HAP-1 (cell line): ENCODE data around the gene CD151.

Source experiments
- DNase-seq, 2 experiments: peaks; one replicate each; pipeline ENCODE4 v3.0.0-alpha.2; 2016 to 2020; ENCODE audit warnings: low spot score in 2 of 2
- H3K27me3 ChIP-seq: fragments of 250-450 bp; sonication (Bioruptor Pico); 2 replicates; pipeline ENCODE4 v1.5.1; 2020; ENCODE audit warnings: low read depth, mild to moderate bottlenecking, moderate library complexity
- H3K36me3 ChIP-seq: fragments of 250-450 bp; sonication (Bioruptor Pico); replicated peaks from 2 replicates; pipeline ENCODE4 v1.5.1; 2020; ENCODE audit warnings: mild to moderate bottlenecking
- H3K4me1 ChIP-seq: fragments of 250-450 bp; sonication (Bioruptor Pico); 2 replicates; pipeline ENCODE4 v1.5.1; 2020; ENCODE audit warnings: mild to moderate bottlenecking
- H3K4me3 ChIP-seq: fragments of 250-450 bp; sonication (Bioruptor Pico); 2 replicates; pipeline ENCODE4 v1.5.1; 2020; ENCODE audit warnings: mild to moderate bottlenecking, moderate library complexity
- H3K9me3 ChIP-seq: fragments of 250-450 bp; sonication (Bioruptor Pico); 2 replicates; pipeline ENCODE4 v1.5.1; 2020; ENCODE audit warnings: mild to moderate bottlenecking, moderate library complexity
- in situ Hi-C: fragments of 300-500 bp; cut with MboI; formaldehyde crosslinking; loops from 3 replicates; pipeline ENCODE4 v1.14.3; 2020; ENCODE audit warnings: low sequenced_read_pairs, inconsistent platforms, mixed read lengths

The CD151 gene

DNA sequence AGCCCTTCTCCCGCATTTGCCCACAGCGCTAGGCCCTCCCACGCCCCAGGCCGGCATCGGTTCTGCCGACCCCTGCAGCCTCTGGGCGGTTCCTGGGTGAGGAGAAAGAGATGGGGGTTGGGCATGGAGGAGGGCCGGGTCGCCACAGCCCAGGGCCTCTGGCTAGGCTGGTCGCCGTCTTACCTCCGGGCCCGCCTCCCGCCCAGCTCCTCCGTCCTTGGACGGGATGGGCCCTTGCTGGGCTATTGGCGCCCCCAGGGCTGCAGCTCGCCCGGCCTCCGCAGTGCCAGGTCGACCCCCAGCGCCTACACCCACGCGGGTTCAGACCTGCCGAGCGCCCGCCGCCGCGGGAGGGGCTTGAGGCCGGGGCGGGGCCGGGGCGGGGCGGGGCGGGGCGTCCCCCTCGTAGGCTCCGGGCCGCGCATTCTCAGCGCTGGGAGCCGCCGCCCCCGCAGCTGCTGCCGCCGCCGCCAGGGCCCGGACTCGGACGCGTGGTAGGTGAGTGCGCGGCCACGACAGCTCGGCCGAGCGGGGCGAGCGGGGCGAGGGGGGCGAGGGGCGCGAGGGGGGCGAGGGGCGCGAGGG lies at the start of gene CD151:
TSS of gene CD151 (plus strand) at position 424 of the 585 bp plus-strand sequence. CDS start 3,118 bp downstream, outside the sequence.
- in situ Hi-C loops, result no loop called here
- Histone ChIP-seq H3K36me3 (peaks cover 24% of the 10 kb centered on the region), H3K9me3 (no peaks in the 10 kb centered on the region), H3K4me1 (peaks cover 40% of the 10 kb centered on the region), H3K4me3 (peak within 1 kb of the TSS; percentile 66), H3K27me3 (no peaks in the 10 kb centered on the region)
- peak; percentile 77 to 83 for DNase-seq

DNA sequence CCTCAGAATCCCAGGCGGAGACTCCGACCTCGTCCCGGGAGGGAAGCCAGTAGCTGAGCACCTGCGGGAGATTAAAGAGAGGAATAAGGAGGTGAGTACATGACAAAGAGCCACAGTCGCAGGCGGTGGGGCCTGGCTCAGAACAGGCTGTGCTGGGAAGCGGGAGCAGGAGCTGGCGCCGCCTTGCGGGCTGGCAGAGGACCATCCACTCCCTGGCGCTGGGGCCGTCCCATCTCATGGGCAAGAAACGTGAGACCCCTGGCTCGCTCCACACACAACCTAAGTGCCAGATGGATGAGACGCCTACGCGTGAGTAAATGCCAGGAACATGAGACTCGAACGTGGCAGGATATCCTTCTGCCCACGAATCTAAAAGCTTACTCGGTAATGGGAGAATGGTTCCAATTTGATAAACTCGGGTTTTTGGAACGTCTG lies 49.2 kb upstream of the CD151 start:
- Histone ChIP-seq H3K4me1 (peaks cover under 1% of the 10 kb centered on the region; the same call in 1 of the 2 replicates), H3K36me3 (peaks cover 7% of the 10 kb centered on the region), H3K27me3 (no peaks in the 10 kb centered on the region), H3K4me3 (no peak overlapping the region), H3K9me3 (no peaks in the 10 kb centered on the region)
- in situ Hi-C loops, result no loop called here
- DNase-seq, result peak in 1 of 2 experiments; percentile 60

DNA sequence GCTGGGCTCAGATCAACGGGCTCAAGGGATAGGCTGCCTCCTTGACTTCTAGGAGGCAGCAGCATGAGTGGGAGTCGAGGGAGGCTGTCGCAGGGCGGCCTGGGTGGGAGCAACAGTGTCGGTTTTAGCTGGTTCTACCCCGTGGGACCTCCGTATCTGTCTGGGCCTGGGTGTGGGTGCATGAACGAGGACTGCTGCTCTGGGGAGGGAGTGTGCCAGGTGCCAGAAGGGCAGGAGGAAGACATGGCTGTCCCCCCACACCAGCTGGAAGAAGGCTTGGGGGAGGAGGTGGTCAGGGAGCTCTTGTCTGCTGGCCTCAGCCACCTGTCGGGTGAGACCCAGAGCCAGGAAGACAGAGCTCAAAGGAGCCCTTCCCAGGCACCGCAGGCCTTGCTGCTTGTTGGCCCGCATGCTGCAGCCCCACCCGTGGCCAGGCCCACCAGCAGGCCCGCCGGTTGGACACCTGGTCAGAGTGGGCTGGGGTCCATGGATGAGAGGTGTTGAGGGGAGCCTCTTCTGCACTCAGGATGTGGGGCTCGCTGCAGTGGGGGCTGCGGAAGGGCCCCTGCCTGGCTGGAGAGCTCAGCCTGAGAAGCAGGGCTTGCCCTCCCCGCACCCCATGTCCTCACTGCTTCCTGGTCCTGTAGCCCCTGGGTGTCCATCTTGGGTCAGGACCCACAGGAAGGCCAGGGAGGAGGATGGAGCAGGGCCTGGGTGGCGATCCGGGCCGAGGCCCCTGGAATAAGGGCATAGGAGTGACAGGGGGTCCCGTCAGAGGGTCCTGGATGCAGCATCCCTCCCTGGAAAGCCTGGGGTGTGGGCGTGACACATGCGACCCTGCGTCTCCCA lies 46.3 kb upstream of the CD151 start:
- Histone ChIP-seq H3K27me3 (no peaks in the 10 kb centered on the region), H3K9me3 (no peaks in the 10 kb centered on the region), H3K36me3 (peaks cover 2% of the 10 kb centered on the region; the same call in 1 of the 2 replicates), H3K4me1 (no peaks in the 10 kb centered on the region), H3K4me3 (no peak overlapping the region)
- in situ Hi-C loops, result no loop called here
- DNase-seq, result no peak

DNA sequence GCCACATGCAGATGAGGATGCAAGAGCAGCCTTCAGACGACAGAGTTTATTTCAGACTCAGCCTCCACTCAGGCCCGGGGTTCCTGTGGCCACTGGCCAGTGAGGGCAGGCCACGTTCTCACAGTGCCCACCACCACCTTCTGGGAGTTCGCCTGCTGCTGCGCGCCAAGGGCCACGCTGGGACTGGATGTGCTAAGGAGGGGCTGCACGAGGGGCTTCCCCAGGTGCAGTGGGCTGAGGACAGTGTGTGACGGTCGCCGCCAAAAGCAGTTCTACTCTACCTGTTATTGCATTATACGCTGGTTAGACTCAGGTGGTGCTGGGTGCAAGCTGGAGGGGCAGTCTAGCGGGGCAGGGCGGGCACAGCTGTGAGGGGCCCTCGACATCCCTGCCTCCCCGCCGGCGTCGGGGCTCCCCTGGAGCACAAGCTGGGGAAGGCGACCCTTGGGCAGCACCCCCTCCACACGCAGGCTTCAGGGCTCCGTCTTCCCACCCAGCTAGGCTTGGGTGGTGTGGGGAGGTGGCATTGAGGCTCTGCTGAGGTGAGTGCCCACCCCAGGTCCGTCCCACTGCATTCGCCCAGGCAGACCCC lies 45.6 kb upstream of the CD151 start:
- in situ Hi-C loops, result no loop called here

DNA sequence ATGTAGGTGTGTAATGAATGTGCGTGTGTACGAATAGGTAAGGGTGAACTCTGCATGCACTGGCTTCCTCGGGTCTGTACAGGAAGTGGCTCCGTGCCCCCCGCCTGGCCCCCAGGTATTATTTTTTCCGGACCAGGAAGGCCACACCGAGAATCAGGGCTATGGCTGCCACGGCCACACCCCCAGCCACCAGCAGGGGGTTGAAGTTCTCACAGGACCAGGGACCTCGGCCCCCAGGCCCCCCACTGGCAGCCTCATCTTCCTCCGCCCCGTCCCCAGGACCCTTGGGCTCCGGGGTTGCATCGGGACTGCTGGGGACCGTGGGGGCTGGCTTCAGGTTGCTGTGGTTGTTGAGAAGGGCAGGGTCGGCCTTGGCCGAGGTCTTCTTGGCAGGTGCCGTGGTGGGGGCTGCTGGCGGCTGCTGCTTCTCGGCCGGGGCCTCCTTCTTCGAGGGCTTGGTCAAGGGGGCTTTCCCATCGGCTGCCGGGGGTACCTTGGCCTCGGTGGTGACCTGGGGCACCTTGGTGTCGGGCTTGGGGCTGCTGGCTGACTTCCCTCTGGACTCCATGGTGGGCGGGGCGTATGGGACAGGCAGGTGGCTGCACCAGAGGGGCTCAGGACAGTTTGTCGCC lies 44.6 kb upstream of the CD151 start:
- peaks cover 9% of the 10 kb centered on the region; the same call in 1 of the 2 replicates for H3K36me3 ChIP-seq
- H3K4me1 ChIP-seq, result no peaks in the 10 kb centered on the region
- H3K9me3 ChIP-seq, result no peaks in the 10 kb centered on the region
- H3K27me3 ChIP-seq, result no peaks in the 10 kb centered on the region
- in situ Hi-C loops, result no loop called here
- H3K4me3 ChIP-seq, result no peak overlapping the region
- DNase-seq, result no peak

More for the DNA sequence above, 45.6 kb upstream of the CD151 start:
- peaks cover 7% of the 10 kb centered on the region; the same call in 1 of the 2 replicates for H3K36me3 ChIP-seq
- no peaks in the 10 kb centered on the region for H3K27me3 ChIP-seq
- H3K4me1 ChIP-seq, result no peaks in the 10 kb centered on the region
- H3K4me3 ChIP-seq, result no peak overlapping the region
- H3K9me3 ChIP-seq, result no peaks in the 10 kb centered on the region
- no peak for DNase-seq

DNA sequence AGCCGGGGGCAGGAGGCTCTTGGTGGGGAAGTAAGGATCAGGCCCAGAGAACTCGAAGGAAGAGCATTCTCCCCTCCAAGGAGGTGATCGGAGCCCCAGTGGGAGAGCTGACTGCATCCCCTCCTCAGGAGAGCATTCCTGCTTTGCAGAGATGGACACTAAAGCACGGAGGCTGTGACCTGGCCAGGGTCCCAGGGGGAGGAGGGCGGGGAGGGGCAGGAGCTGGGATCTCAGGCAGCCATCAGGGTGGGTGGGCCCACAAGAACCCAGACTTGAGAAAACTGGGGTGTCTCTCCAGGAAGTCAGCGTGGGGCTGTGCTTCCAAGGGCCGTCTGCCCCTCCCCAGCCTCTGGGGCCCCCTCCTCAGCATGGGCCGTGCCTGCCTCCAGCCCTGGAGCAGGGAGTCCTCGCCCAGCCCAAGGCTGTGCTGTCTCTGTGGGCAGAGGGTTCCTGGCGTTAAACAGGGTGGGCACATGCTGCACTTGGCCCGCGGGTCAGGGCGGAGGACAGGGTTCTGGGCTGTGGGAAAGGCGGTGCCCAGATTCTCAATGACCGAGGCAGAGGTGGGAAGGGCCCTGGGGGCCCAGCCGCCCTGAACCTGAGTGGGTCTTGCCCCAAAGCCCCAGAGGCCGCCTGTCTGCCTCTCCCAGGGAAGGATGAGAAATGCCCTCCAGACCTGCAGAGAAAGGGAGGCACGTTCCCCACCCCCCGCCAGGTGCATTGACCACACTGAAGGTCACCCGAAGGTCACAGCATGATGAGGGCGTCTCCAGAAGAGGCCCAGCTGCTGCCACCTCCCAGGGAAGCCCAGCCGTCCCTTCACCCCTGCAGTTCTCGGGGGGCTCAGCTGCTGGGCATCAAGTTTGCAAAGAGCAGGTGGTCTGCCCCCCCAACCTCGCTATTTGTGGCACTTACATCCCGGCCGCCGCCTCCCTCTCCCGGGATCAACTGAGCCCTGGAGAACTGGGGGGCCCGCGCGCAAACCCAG lies 43.5 kb upstream of the CD151 start:
- H3K4me1 ChIP-seq, result no peaks in the 10 kb centered on the region
- H3K36me3 ChIP-seq, result peaks cover 19% of the 10 kb centered on the region
- in situ Hi-C loops, result no loop called here
- no peaks in the 10 kb centered on the region for H3K9me3 ChIP-seq
- no peaks in the 10 kb centered on the region for H3K27me3 ChIP-seq
- no peak for DNase-seq
- H3K4me3 ChIP-seq, result no peak overlapping the region

DNA sequence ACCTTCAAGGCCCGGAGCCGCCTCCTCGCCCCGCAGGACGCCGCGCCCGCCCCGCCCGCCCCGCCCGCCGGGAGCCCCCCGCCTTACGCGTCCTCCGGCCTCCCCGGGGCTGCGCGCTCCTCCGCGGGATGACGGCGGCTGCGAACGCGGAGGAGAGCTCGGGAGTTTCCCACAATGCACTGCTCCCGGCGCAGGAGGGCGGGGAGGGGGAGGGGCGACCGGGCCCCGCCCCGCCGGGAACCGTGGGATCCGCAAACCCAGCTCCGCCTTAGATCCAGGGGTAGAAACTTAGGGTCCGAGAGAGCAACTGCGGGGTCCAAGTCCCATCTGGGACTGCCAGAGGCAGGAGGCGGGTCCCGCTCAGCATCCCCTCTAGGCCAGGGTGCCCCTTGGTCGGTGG lies 42.8 kb upstream of the CD151 start, which contains the start of gene CEND1:
TSS of gene CEND1 (minus strand) at position 148 of the 400 bp plus-strand sequence. CDS start 1,514 bp downstream, outside the sequence.
- H3K4me3 ChIP-seq, result no peak within 1 kb of the TSS
- in situ Hi-C loops, result no loop called here

DNA sequence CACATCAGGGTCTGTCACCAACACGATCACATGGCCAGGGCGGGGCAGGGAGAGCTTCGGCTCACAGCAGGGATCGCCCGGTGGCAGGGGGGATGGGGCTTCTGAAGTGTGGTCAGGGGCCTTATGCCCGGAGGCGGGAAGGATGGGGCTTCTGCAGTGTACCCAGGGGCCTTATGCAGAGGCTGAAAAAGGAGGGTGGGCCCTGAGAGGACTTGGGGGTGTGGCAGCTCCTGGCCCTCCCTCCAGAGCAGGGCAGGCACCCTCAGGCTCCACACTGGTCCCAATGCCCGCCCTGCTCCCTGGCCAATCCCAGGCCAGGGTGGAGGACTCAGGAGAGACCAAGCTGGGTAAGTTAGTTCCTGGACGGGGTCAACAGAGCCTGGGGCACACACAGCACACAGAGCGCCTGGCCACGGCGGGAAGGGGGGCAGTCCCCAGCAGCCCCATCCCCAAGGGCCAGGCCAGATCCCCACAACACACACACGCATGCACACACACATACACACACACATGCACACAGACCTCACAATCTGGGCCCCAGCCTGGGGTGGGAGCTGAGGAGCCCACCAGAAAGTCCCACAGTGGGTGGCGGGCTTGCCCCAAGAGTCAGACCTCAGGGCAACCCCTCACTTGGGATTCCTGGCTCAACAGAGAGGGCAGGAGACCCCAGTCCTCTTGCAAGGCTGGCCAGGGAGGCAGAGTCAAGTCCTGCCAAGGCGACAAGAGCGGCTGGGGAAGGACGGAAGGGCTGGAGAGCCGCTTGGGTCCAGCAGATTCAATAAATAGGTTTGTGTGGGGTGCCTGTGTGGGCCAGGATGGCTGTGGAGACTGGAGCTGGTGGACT lies 41.8 kb upstream of the CD151 start:
- H3K36me3 ChIP-seq, result peaks cover 24% of the 10 kb centered on the region
- H3K27me3 ChIP-seq, result no peaks in the 10 kb centered on the region
- DNase-seq, result peak in 1 of 2 experiments; percentile 53
- no peaks in the 10 kb centered on the region for H3K9me3 ChIP-seq
- no peak overlapping the region for H3K4me3 ChIP-seq
- peaks cover 3% of the 10 kb centered on the region for H3K4me1 ChIP-seq
- in situ Hi-C loops, result no loop called here

More for the DNA sequence above, 42.8 kb upstream of the CD151 start, which contains the start of gene CEND1:
- H3K36me3 ChIP-seq, result peaks cover 24% of the 10 kb centered on the region
- H3K9me3 ChIP-seq, result no peaks in the 10 kb centered on the region
- H3K27me3 ChIP-seq, result no peaks in the 10 kb centered on the region
- DNase-seq, result no peak
- no peaks in the 10 kb centered on the region for H3K4me1 ChIP-seq

DNA sequence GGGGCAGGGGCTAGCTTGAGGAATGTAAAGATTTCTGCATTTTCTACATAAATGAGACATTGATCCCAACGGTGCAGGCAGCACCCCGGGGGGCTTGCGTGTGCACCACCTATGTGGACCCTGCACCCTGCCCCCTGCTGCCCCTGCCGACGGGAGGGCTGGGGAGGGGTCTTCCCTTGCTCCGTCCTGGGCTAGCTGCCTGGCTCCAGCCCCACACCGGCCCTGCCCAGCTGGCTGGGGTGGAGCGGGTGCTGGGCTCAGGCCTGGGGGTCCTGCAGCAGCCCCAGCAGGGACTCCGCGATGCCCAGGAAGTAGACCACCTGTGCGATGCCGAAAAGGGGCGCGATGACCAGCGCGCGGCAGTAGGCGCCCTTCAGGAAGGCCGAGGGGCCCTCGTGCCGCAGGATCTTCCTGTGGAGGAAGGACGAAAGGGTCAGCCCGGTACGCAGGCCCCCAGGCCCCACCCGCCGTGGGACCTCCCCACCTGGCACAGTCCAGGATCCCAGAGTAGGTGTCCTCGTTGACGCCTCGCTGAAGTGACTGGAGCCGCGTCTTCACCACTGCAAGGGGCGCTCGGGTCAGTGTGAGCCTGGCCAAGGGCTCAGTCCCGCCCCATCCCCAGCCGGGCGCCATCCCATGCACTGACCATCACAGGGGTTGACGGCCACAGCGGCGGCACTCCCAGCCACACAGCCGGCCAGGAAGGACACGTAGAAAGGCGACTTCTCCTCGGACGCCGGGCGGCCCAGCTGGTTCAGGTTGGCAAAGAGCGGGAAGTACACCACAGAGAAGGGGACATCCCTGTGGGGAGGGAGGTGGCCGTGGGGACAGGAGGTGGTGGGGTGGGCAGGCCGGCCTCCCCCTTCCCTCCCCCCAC lies 40.9 kb upstream of the CD151 start:
- Histone ChIP-seq H3K4me3 (no peak overlapping the region), H3K36me3 (peaks cover 24% of the 10 kb centered on the region), H3K27me3 (no peaks in the 10 kb centered on the region), H3K9me3 (no peaks in the 10 kb centered on the region), H3K4me1 (peaks cover 11% of the 10 kb centered on the region)
- no peak for DNase-seq
- in situ Hi-C loops, result no loop called here

DNA sequence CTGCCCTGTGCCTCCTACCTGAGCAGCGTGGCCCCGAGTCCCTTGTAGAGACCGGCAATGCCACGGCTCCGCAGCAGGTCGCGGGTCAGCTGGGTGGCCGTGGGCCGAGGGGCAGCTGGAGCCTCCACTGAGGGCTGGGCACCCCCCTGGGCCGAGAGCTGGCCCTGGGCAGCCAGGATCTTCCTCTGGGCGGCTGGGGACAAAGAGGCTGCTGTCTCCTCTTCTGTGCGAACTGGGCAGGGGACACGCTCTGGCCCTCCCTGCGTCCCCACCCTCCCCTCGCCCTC lies 40.3 kb upstream of the CD151 start:
- in situ Hi-C loops, result no loop called here
- peaks cover 12% of the 10 kb centered on the region for H3K4me1 ChIP-seq
- H3K27me3 ChIP-seq, result no peaks in the 10 kb centered on the region
- DNase-seq, result no peak
- H3K9me3 ChIP-seq, result no peaks in the 10 kb centered on the region
- H3K4me3 ChIP-seq, result no peak overlapping the region
- peaks cover 24% of the 10 kb centered on the region for H3K36me3 ChIP-seq

DNA sequence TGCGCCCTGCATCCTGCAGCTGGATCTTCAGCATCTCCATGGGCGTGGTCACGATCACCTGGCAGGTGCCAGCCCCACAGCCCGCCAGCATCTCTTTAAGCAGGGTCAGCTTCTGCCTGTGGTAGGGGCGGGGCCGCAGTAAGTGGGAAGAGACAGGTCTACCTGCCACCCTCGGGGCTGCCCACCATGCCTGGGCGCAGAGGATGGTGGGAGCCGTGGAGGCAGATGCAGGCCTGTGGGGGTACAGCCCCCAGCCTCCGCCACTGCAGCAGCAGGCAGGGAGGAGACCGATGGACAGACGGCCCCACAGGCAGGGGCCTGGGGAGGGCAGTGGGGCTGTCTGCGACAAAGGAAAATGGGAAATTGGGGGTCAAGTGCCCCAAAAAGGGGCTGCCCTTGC lies 39.9 kb upstream of the CD151 start:
- Histone ChIP-seq H3K9me3 (no peaks in the 10 kb centered on the region), H3K27me3 (no peaks in the 10 kb centered on the region), H3K36me3 (peaks cover 24% of the 10 kb centered on the region), H3K4me3 (no peak overlapping the region), H3K4me1 (peaks cover 12% of the 10 kb centered on the region)
- no peak for DNase-seq
- in situ Hi-C loops, result no loop called here
